CD4-positive, CD25-positive, alpha-beta regulatory T cell (primary cell): ENCODE results near the gene AQP7. TPM values are rescaled to one million over a fixed set of nuclear protein-coding genes. Genes with fewer than 3 reads are reported as not detected.

Source experiments
- ATAC-seq, 2 donors: fragments of 150-1000 bp; cut with Tn5 transposase; one replicate each; pipeline ENCODE4 v1.10.0; 2021; ENCODE audit warnings: low read depth in 2 of 2, moderate number of reproducible peaks in 2 of 2, moderate library complexity in 1 of 2
- DNase-seq, 3 donors: peaks; one replicate each; pipeline versions ENCODE4 v3.0.0 to v3.0.0-alpha.2; 2012 to 2022; ENCODE audit warnings: mixed read lengths in 1 of 3
- H3K27ac ChIP-seq: one replicate; pipeline ENCODE4 v1.7.0; 2013; ENCODE audit warnings: mild to moderate bottlenecking, low read length; ENCODE audit not compliant: insufficient read depth, poor library complexity, severe bottlenecking
- H3K27me3 ChIP-seq: one replicate; pipeline ENCODE4 v1.7.0; 2013; ENCODE audit warnings: low read length; ENCODE audit not compliant: control insufficient read depth, insufficient read depth
- H3K36me3 ChIP-seq: one replicate; pipeline ENCODE4 v1.7.0; 2013; ENCODE audit warnings: mild to moderate bottlenecking, low read length, moderate library complexity; ENCODE audit not compliant: control insufficient read depth, insufficient read depth
- H3K4me1 ChIP-seq: 2 replicates; pipeline ENCODE4 v1.7.0; 2013; ENCODE audit warnings: mild to moderate bottlenecking, low read length; ENCODE audit not compliant: insufficient read depth, control insufficient read depth, poor library complexity, severe bottlenecking
- H3K4me3 ChIP-seq: one replicate; pipeline ENCODE4 v1.7.0; 2013; ENCODE audit warnings: low read depth, mild to moderate bottlenecking, low read length, moderate library complexity
- H3K9me3 ChIP-seq, 2 experiments: 1 replicate in 1 of 2; 2 replicates in 1 of 2; pipeline ENCODE4 v1.7.0; 2013; ENCODE audit warnings: low read length in 2 of 2, mild to moderate bottlenecking in 1 of 2, moderate library complexity in 1 of 2; ENCODE audit not compliant: control insufficient read depth in 2 of 2
- H3K27ac Mint-ChIP-seq, 3 donors: one replicate each; pipeline ENCODE4 v1.8.0; 2020 to 2022; ENCODE audit warnings: mild to moderate bottlenecking in 3 of 3, mixed read lengths in 3 of 3, moderate library complexity in 2 of 3
- H3K27me3 Mint-ChIP-seq: one replicate; pipeline ENCODE4 v1.8.0; 2022; ENCODE audit warnings: mild to moderate bottlenecking, mixed read lengths
- H3K36me3 Mint-ChIP-seq: one replicate; pipeline ENCODE4 v1.8.0; 2020; ENCODE audit warnings: mixed read lengths
- H3K4me1 Mint-ChIP-seq, 4 donors: one replicate each; pipeline ENCODE4 v1.8.0; 2020 to 2022; ENCODE audit warnings: mixed read lengths in 4 of 4, mild to moderate bottlenecking in 1 of 4
- H3K4me3 Mint-ChIP-seq, 4 donors: one replicate each; pipeline ENCODE4 v1.8.0; 2020 to 2022; ENCODE audit warnings: mild to moderate bottlenecking in 4 of 4, mixed read lengths in 4 of 4, moderate library complexity in 3 of 4
- H3K9me3 Mint-ChIP-seq, 7 donors: one replicate each; pipeline ENCODE4 v1.8.0; 2020 to 2022; ENCODE audit warnings: mixed read lengths in 7 of 7, mild to moderate bottlenecking in 3 of 7, moderate library complexity in 2 of 7
- polyA plus RNA-seq, 4 donors: library from polyadenylated mRNA; unstranded; fragments of 300-500 nt; fragmentation: Illumina TruSeq; gene quantifications; one replicate each; pipeline ENCODE4 v1.2.3, GENCODE V29; 2021
- total RNA-seq: library from RNA; stranded (reverse); gene quantifications from one replicate; pipeline ENCODE4 v1.2.3, GENCODE V29; 2022

AQP7 gene
- total and polyA plus RNA-seq, 5 donors from 2014 or later: 0.15 to 1.0 (median 0.45) TPM

GRCh38 chr9:33438926-33439680 lies 36.7 kb upstream of the AQP7 start:
- Mint-ChIP-seq H3K4me1 (peaks cover 10 to 39% (median 13%) of the 10 kb centered on the region in 4 donors), H3K27me3 (no peaks in the 10 kb centered on the region), H3K4me3 (peak overlapping the region in 1 of 4 donors; percentile 38), H3K27ac (peak overlapping the region in 1 of 3 donors; percentile 69), H3K36me3 (peaks cover 26% of the 10 kb centered on the region), H3K9me3 (no peaks in the 10 kb centered on the region)
- Histone ChIP-seq H3K27ac (no peak overlapping the region), H3K9me3 (no peaks in the 10 kb centered on the region), H3K4me3 (no peak overlapping the region), H3K27me3 (no peaks in the 10 kb centered on the region), H3K4me1 (peaks cover 9% of the 10 kb centered on the region), H3K36me3 (peaks cover 39% of the 10 kb centered on the region)
- DNase-seq (no peak), ATAC-seq (no peak)

- DNase-seq (no peak), ATAC-seq (no peak)
- Mint-ChIP-seq H3K9me3 (no peaks in the 10 kb centered on the region), H3K36me3 (peaks cover 22% of the 10 kb centered on the region), H3K27ac (no peak overlapping the region), H3K27me3 (no peaks in the 10 kb centered on the region), H3K4me1 (peaks cover 10 to 27% (median 11%) of the 10 kb centered on the region in 4 donors), H3K4me3 (no peak overlapping the region)
- Histone ChIP-seq H3K27me3 (no peaks in the 10 kb centered on the region), H3K4me1 (no peaks in the 10 kb centered on the region), H3K36me3 (peaks cover 29% of the 10 kb centered on the region), H3K9me3 (no peaks in the 10 kb centered on the region), H3K27ac (no peak overlapping the region), H3K4me3 (no peak overlapping the region)
Measured at GRCh38 chr9:33437898-33438297, 35.5 kb upstream of the AQP7 start.

- Histone ChIP-seq H3K9me3 (no peaks in the 10 kb centered on the region), H3K27ac (no peak overlapping the region), H3K4me1 (no peaks in the 10 kb centered on the region), H3K36me3 (peaks cover 22% of the 10 kb centered on the region), H3K4me3 (no peak overlapping the region), H3K27me3 (no peaks in the 10 kb centered on the region)
- DNase-seq: peak in 1 of 3 donors; percentile 55
- ATAC-seq: no peak
- peaks cover 16% of the 10 kb centered on the region for H3K36me3 Mint-ChIP-seq
- no peaks in the 10 kb centered on the region for H3K27me3 Mint-ChIP-seq
- no peak overlapping the region for H3K27ac Mint-ChIP-seq
- H3K9me3 Mint-ChIP-seq: no peaks in the 10 kb centered on the region
- H3K4me3 Mint-ChIP-seq: no peak overlapping the region
- H3K4me1 Mint-ChIP-seq: peaks cover 10 to 22% (median 11%) of the 10 kb centered on the region in 4 donors
Measured at GRCh38 chr9:33437205-33437604, 34.8 kb upstream of the AQP7 start.

GRCh38 chr9:33436445-33436844 lies 34.1 kb upstream of the AQP7 start:
- ATAC-seq (no peak), DNase-seq (no peak)
- no peak overlapping the region for H3K4me3 ChIP-seq
- no peaks in the 10 kb centered on the region for H3K9me3 Mint-ChIP-seq
- H3K36me3 ChIP-seq: peaks cover 14% of the 10 kb centered on the region
- H3K27me3 ChIP-seq: no peaks in the 10 kb centered on the region
- peak overlapping the region in 1 of 4 donors; percentile 35 for H3K4me3 Mint-ChIP-seq
- no peaks in the 10 kb centered on the region for H3K4me1 ChIP-seq
- peaks cover 10 to 18% (median 11%) of the 10 kb centered on the region in 4 donors for H3K4me1 Mint-ChIP-seq
- H3K27ac Mint-ChIP-seq: no peak overlapping the region
- H3K36me3 Mint-ChIP-seq: peaks cover 14% of the 10 kb centered on the region
- H3K27ac ChIP-seq: no peak overlapping the region
- H3K27me3 Mint-ChIP-seq: no peaks in the 10 kb centered on the region
- H3K9me3 ChIP-seq: no peaks in the 10 kb centered on the region

GRCh38 chr9:33435821-33436277 lies 33.5 kb upstream of the AQP7 start:
- Histone ChIP-seq H3K9me3 (no peaks in the 10 kb centered on the region), H3K27ac (no peak overlapping the region), H3K27me3 (no peaks in the 10 kb centered on the region), H3K36me3 (peaks cover 10% of the 10 kb centered on the region), H3K4me1 (no peaks in the 10 kb centered on the region), H3K4me3 (no peak overlapping the region)
- Mint-ChIP-seq H3K27ac (peak overlapping the region in 2 of 3 donors; percentile 71 to 79), H3K27me3 (no peaks in the 10 kb centered on the region), H3K9me3 (no peaks in the 10 kb centered on the region), H3K4me1 (peaks cover 7 to 14% (median 8%) of the 10 kb centered on the region in 4 donors), H3K4me3 (peak overlapping the region in 1 of 4 donors; percentile 43), H3K36me3 (peaks cover 10% of the 10 kb centered on the region)
- ATAC-seq (no peak), DNase-seq (no peak)

- Mint-ChIP-seq H3K4me3 (no peak overlapping the region), H3K4me1 (peaks cover 0 to 7% (median 3%) of the 10 kb centered on the region in 4 donors), H3K27me3 (no peaks in the 10 kb centered on the region), H3K9me3 (no peaks in the 10 kb centered on the region), H3K36me3 (no peaks in the 10 kb centered on the region), H3K27ac (peak overlapping the region in 1 of 3 donors; percentile 80)
- Histone ChIP-seq H3K4me1 (no peaks in the 10 kb centered on the region), H3K27me3 (no peaks in the 10 kb centered on the region), H3K9me3 (no peaks in the 10 kb centered on the region), H3K36me3 (no peaks in the 10 kb centered on the region), H3K4me3 (no peak overlapping the region), H3K27ac (no peak overlapping the region)
- no peak for ATAC-seq
- DNase-seq: no peak
Measured at GRCh38 chr9:33434317-33435105, 32.1 kb upstream of the AQP7 start.

GRCh38 chr9:33433871-33434270 lies 31.5 kb upstream of the AQP7 start:
- H3K27ac Mint-ChIP-seq: peak overlapping the region in 2 of 3 donors; percentile 38 to 80
- H3K9me3 Mint-ChIP-seq: no peaks in the 10 kb centered on the region

More at GRCh38 chr9:33433871-33434270, 31.5 kb upstream of the AQP7 start:
- Histone ChIP-seq H3K4me1 (no peaks in the 10 kb centered on the region), H3K36me3 (no peaks in the 10 kb centered on the region), H3K27me3 (no peaks in the 10 kb centered on the region), H3K9me3 (no peaks in the 10 kb centered on the region), H3K4me3 (no peak overlapping the region), H3K27ac (no peak overlapping the region)
- H3K4me1 Mint-ChIP-seq: peaks cover 0 to 7% (median 3%) of the 10 kb centered on the region in 4 donors
- H3K27me3 Mint-ChIP-seq: no peaks in the 10 kb centered on the region
- no peak for ATAC-seq
- H3K36me3 Mint-ChIP-seq: no peaks in the 10 kb centered on the region
- no peak overlapping the region for H3K4me3 Mint-ChIP-seq
- no peak for DNase-seq
